GM18508 (cell line): ENCODE measurements around the gene OAS3.

ENCODE experiments used
- ATAC-seq: cut with Tn5 transposase; IDR thresholded peaks from one replicate; pipeline ENCODE4 v1.9.1; 2021; ENCODE audit warnings: moderate number of reproducible peaks; ENCODE audit not compliant: insufficient read depth, unreplicated experiment

OAS3 gene

GRCh38 chr12:113003636-113004035, 65.4 kb downstream of the OAS3 start:
- no peak for ATAC-seq

DNA sequence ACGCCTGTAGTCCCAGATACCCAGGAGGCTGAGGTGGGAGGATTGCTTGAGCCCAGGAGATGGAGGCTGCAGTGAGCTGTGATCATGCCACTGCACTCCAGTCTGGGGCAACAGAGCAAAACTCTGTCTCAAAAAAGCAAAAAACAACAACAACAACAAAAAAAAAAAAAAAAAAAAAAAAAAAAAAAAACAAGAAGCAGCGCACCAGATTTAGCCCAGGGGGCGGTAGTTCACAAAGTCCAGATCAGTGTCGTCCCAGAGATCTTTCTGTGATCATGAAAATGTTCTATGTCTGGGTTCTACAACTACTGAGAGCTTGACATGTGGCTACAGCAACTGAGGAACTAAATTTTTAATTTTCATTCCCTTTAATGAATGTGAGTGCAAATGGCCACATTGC, 67.5 kb downstream of the OAS3 start:
- ATAC-seq: no peak

GRCh38 chr12:113006206-113006605, 67.9 kb downstream of the OAS3 start:
- ATAC-seq: no peak

GRCh38 chr12:113006641-113007040, 68.4 kb downstream of the OAS3 start:
- no peak for ATAC-seq

DNA sequence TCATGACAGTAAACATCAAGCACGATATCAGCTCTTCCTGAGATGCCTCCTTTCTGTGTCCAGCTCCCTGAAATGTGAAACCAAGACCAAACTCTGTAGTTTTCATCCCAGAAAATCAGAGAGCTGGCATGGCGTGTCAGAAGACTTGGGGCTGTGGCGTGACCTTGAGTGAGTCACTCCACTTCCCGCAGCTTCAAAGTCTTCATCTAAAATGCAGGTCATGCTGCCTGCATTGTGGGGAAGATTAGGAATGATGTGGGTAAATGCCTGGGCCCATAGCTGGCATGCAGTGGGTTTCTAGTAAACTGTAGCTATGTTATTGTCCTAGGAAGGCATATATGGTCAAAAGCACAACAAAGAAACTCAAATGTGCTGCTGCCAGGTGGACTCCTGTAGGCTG, 68.9 kb downstream of the OAS3 start:
- no peak for ATAC-seq

DNA sequence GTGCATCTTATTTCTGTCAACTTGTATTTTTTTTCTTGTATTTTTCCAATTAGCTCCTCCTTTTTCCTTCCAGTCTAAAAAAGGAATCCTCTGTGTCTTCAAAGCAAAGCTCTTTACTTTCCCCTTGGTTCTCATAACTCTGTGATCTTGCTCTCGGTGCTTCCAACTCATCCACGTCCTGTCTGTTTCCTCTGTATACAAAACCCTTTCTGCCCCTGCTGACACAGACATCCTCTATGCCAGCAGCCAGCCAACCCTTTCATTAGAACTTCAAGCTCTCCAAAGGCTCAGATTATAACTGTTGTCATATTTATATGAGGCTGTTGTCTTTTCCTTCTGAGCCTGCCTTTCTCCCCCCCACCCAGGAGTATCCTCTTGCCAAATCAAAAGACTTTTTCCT, 72.4 kb downstream of the OAS3 start:
- ATAC-seq: no peak

DNA sequence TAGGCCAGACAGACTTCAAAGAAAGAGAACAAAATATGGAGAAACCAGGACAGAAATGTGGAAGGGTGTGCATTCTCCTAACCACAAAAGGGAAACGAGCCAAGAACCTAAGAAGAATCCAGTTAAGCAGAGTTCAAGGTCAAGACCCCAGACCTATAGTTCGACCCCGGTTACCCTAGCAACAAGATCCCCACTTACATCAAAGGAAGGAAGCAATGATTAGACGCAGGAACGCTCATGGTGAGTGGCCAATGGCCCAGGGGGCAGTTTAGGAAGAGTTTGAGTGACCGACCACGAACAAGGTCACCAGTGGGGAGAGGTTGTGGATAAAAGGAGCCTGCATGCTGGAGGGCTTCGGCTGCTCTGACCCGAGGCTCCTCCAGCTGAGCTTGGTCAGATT, 76.3 kb downstream of the OAS3 start:
- ATAC-seq: no peak

DNA sequence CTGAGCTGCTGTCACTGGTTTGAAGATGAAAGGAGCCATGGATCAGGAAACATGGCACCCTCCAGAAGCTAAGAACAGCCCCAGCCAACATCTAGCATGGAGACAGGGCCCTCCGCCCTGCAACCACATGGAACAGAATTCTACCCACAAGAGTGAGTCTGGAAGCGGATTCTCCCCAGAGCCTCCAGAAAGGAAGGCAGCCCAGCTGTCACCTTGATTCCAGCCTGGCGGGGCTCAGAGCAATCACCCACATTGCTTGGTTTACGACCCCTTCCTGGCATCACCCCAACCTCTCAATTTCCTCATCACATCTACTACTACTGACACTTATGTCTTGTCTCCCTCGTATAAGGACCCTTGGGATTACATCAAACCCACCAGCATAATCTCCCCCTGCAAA, 78.5 kb downstream of the OAS3 start:
- ATAC-seq: no peak

DNA sequence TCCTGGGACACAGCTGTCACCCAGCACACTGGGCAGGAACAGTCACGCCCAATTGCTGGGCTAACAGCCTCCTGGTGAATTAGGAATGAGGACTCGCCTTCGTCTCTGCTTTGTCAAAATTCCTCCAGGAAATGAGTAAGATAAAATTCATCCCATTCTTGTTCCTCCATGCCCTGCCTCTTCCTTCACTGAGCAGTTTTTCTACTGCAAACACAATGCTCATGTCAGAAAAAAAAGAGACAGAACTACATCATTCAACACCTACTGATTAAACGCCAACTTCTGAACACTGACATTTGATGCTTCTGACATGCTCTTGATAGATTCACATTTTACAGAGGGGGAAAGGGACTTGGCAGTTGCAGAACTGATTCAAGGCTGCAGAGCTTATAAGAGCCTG, 80.8 kb downstream of the OAS3 start:
- no peak for ATAC-seq

DNA sequence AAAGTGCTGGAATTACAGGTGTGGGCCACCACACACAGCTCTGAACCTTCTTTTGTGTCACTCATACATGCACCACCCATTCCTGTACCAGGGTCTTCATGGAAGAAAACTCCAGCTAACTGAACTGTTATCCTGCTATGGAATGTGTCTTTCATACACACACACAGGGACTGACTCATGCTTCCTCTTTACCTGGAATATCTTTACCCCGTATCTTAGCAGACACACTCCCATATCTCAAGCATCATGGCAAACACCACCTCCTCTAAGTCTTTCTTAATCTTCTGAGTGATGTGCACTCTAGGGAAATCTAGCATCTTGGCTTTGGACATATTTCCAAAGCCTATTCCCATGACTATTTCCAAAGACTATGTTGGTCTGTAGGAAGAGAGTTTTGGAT, 83.2 kb downstream of the OAS3 start:
- ATAC-seq: no peak
